NCI-H1092 (cell line): ENCODE measurements around the gene SLIT3.

ENCODE experiments used
- DNase-seq: peaks from one replicate; lab custom pipeline; 2025; lab: John Stamatoyannopoulos, UW

The SLIT3 gene

GRCh38 chr5:168827636-168828035 lies 473.3 kb downstream of the SLIT3 start:
- DNase-seq = no peak

GRCh38 chr5:168826246-168826725 lies 474.7 kb downstream of the SLIT3 start:
- DNase-seq = no peak

GRCh38 chr5:168822745-168823281 lies 478.1 kb downstream of the SLIT3 start:
- DNase-seq = no peak

GRCh38 chr5:168822248-168822744 lies 478.6 kb downstream of the SLIT3 start:
- no peak for DNase-seq

GRCh38 chr5:168820874-168821273 lies 480.1 kb downstream of the SLIT3 start:
- DNase-seq = no peak

GRCh38 chr5:168819004-168819621 lies 481.8 kb downstream of the SLIT3 start:
- DNase-seq = no peak

- DNase-seq = peak; percentile 57
These were observed 482.4 kb downstream of the SLIT3 start for GRCh38 chr5:168818558-168818957.

- no peak for DNase-seq
These were observed 483.3 kb downstream of the SLIT3 start for GRCh38 chr5:168817591-168817990.

GRCh38 chr5:168816661-168817060 lies 484.3 kb downstream of the SLIT3 start:
- DNase-seq = no peak

GRCh38 chr5:168813184-168813968 lies 487.6 kb downstream of the SLIT3 start:
- no peak for DNase-seq

- DNase-seq = no peak
These were observed 490.3 kb downstream of the SLIT3 start for GRCh38 chr5:168810641-168811040.

- DNase-seq = no peak
These were observed 491.7 kb downstream of the SLIT3 start for GRCh38 chr5:168809218-168809617.

- DNase-seq = no peak
These were observed 492.8 kb downstream of the SLIT3 start for GRCh38 chr5:168808051-168808616.

GRCh38 chr5:168807287-168807686 lies 493.7 kb downstream of the SLIT3 start:
- no peak for DNase-seq

- no peak for DNase-seq
These were observed 497.4 kb downstream of the SLIT3 start for GRCh38 chr5:168803541-168803940.

GRCh38 chr5:168802337-168802736 lies 498.6 kb downstream of the SLIT3 start:
- no peak for DNase-seq

- DNase-seq = no peak
These were observed 499.4 kb downstream of the SLIT3 start for GRCh38 chr5:168801567-168801966.

- DNase-seq = no peak
These were observed 500.2 kb downstream of the SLIT3 start for GRCh38 chr5:168800701-168801100.

GRCh38 chr5:168798065-168799023 lies 502.6 kb downstream of the SLIT3 start:
- DNase-seq = no peak

GRCh38 chr5:168796593-168797580 lies 504.1 kb downstream of the SLIT3 start:
- DNase-seq = no peak
